Colonic mucosa (tissue), 4 donors: ENCODE measurements around the gene GFAP. TPM values are rescaled to one million over a fixed set of nuclear protein-coding genes. Genes with fewer than 3 reads are reported as not detected.

ENCODE experiments used
- DNase-seq: peaks from one replicate; pipeline ENCODE4 v3.0.0-alpha.2; 2020
- H3K27ac ChIP-seq: fragments of 200-600 bp; one replicate; pipeline ENCODE4 v1.8.0; 2021
- H3K27me3 ChIP-seq: fragments of 200-600 bp; one replicate; pipeline ENCODE4 v1.8.0; 2021
- H3K36me3 ChIP-seq: fragments of 200-600 bp; one replicate; pipeline ENCODE4 v1.8.0; 2021
- H3K4me1 ChIP-seq: fragments of 200-600 bp; one replicate; pipeline ENCODE4 v1.8.0; 2021; ENCODE audit warnings: mild to moderate bottlenecking
- H3K4me3 ChIP-seq: fragments of 200-600 bp; one replicate; pipeline ENCODE4 v1.8.0; 2021
- H3K9ac ChIP-seq, 2 donors: one replicate each; pipeline ENCODE4 v1.7.0; 2013; ENCODE audit warnings: control low read depth in 2 of 2, low read depth in 2 of 2, low read length in 2 of 2
- H3K9me3 ChIP-seq: fragments of 200-600 bp; one replicate; pipeline ENCODE4 v1.8.0; 2021
- intact Hi-C: fragments of 100-400 bp; cut with DNase I; formaldehyde crosslinking; loops from one replicate; pipeline ENCODE4 v1.14.1; 2022
- total RNA-seq, 2 donors: library from RNA; stranded (reverse); fragmentation: NEBNext Ultra II Directional in 1 of 2; extraction: Animal tissue kit (Norgen Biotek cat#: 25700) in 1 of 2; gene quantifications; one replicate each; pipeline ENCODE4 v1.2.1, GENCODE V29; 2021
- TF ChIP-seq, protein P1 (sequence below): fragments of 200-600 bp; IDR thresholded peaks from one replicate; pipeline ENCODE4 v1.8.0; 2022; ENCODE audit warnings: antibody characterized with exemption, mild to moderate bottlenecking
- donor health status: healthy.
- donor health status: DM: no; HTN: no; CAD: no.
- donor health status: DM: no; HTN: no; CAD: no.

The GFAP gene
- total RNA-seq, 2 donors from 2014 or later, result 0.20 TPM; not detected in 1

DNA sequence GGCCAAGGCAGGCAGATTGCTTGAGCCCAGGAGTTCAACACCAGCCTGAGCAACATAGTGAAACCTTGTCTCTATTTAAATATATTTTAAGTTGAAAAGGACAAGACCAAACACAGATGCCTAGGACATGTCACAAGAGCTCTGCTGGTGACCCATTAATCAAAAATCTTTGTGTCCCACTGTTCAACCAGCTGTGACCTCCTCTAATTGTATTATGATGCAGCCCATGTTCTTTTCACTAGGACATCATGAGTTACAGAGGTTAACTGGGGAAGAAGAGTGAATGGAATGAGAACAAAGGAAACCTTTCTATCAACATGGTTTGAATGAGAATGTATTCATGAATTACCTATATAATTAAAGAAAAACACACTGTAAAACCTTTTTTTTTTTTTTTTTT, 23.1 kb downstream of the GFAP start:
- intact Hi-C loops, result no loop called here
- no peak for DNase-seq
- H3K9me3 ChIP-seq, result no peaks in the 10 kb centered on the region
- TF ChIP-seq, protein P1, sequence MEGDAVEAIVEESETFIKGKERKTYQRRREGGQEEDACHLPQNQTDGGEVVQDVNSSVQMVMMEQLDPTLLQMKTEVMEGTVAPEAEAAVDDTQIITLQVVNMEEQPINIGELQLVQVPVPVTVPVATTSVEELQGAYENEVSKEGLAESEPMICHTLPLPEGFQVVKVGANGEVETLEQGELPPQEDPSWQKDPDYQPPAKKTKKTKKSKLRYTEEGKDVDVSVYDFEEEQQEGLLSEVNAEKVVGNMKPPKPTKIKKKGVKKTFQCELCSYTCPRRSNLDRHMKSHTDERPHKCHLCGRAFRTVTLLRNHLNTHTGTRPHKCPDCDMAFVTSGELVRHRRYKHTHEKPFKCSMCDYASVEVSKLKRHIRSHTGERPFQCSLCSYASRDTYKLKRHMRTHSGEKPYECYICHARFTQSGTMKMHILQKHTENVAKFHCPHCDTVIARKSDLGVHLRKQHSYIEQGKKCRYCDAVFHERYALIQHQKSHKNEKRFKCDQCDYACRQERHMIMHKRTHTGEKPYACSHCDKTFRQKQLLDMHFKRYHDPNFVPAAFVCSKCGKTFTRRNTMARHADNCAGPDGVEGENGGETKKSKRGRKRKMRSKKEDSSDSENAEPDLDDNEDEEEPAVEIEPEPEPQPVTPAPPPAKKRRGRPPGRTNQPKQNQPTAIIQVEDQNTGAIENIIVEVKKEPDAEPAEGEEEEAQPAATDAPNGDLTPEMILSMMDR, result no peak
- H3K27me3 ChIP-seq, result no peaks in the 10 kb centered on the region
- H3K4me1 ChIP-seq, result no peaks in the 10 kb centered on the region
- no peak overlapping the region for H3K4me3 ChIP-seq
- H3K9ac ChIP-seq, result no peak overlapping the region
- no peaks in the 10 kb centered on the region for H3K36me3 ChIP-seq
- H3K27ac ChIP-seq, result no peak overlapping the region

DNA sequence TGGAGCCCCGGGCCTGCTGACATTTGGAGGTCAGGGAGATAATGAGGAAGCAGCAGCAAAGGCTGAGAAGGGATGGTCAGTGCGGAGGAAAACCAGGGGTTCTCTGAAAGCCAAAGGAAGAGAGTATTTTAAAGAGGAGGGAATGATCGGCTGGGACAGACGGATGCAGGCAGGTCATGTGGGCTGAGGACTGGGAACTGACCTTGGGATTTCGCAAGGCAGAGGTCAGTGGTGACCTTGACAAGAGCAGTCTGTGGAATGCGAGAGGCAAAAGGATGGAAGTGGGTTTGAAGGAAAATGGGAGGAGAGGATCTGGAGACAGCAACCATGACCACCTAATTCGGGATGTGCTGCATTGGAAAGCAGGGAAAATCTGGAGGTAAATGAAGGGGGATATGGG, 26.3 kb downstream of the GFAP start:
- no peak overlapping the region for H3K4me3 ChIP-seq
- DNase-seq, result no peak
- intact Hi-C loops, result no loop called here
- TF ChIP-seq, protein P1, result no peak
- no peaks in the 10 kb centered on the region for H3K9me3 ChIP-seq
- H3K27ac ChIP-seq, result no peak overlapping the region
- peaks cover 12% of the 10 kb centered on the region for H3K36me3 ChIP-seq
- H3K27me3 ChIP-seq, result no peaks in the 10 kb centered on the region
- no peaks in the 10 kb centered on the region for H3K4me1 ChIP-seq
- H3K9ac ChIP-seq, result no peak overlapping the region

DNA sequence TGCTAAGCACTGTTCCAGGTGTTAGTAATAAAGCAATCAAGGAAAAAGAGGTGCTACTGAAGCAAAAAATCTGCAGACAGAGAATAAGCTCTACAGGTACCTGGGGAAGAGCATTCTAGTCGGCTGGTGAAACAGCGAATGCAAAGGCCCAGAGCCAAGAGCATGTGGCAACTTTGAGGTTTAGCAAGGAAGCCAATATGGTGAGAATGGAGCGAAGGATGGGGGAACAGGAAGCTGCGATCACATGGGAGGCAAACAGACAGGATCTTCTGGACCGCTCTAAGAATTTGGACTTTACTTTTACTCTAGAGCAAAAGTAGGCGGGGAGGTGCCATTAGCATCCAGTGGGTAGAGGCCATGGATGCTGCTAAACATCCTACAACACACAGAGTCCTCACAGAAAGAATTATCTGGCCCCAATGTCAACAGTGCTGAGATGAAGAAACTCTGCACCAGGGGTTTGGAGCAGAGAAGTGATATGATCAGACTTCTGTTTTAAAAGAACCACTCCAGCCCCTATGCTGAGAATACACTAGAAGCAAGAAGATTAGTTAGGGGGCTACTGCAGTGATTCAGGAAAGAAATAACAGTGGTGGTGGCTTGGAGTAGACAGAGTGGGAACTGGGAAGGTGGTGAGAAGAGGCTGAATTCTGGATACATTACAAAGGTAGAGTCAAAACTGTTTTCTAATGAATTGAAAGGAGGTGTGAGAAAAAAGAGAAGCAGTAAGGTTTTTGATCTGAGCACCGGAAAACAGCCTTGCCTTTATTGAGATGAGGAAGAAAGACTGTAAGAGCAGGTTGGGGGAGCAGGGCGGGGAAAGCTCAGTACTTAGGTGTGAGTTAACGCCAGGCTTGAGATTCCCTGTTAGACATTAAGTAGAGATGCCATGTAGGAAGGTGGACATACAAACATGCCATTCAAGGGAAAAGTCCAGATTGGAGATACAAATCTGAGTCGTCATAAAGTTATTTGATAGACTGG, 27.0 kb downstream of the GFAP start:
- DNase-seq, result no peak
- peaks cover 14% of the 10 kb centered on the region for H3K36me3 ChIP-seq
- H3K27me3 ChIP-seq, result no peaks in the 10 kb centered on the region
- intact Hi-C loops, result no loop called here
- TF ChIP-seq, protein P1, result no peak
- no peaks in the 10 kb centered on the region for H3K4me1 ChIP-seq
- no peak overlapping the region for H3K9ac ChIP-seq
- H3K4me3 ChIP-seq, result no peak overlapping the region
- no peak overlapping the region for H3K27ac ChIP-seq
- H3K9me3 ChIP-seq, result no peaks in the 10 kb centered on the region

DNA sequence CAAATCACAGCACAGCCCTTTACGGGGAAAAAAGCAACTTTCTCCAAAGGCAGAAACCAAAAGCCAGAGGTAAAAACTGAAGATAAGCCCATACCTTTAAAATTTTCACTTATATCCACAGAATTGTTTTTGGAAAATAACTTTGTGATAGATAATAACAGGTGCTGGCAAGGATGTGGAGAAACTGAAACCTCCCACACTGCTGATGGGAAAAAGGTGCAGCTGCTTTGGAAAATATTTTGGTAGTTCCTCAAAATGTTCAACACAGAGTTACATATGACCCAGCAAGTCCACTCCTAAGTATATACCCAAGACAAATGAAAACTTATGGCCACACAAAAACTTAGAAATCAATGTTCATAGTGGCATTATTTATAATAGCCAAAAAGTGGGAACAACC, 28.3 kb downstream of the GFAP start:
- no peak for DNase-seq
- TF ChIP-seq, protein P1, result no peak
- Histone ChIP-seq H3K27me3 (no peaks in the 10 kb centered on the region), H3K9ac (no peak overlapping the region), H3K27ac (no peak overlapping the region), H3K4me1 (no peaks in the 10 kb centered on the region), H3K36me3 (peaks cover 24% of the 10 kb centered on the region), H3K4me3 (no peak overlapping the region), H3K9me3 (no peaks in the 10 kb centered on the region)
- intact Hi-C loops, result no loop called here

DNA sequence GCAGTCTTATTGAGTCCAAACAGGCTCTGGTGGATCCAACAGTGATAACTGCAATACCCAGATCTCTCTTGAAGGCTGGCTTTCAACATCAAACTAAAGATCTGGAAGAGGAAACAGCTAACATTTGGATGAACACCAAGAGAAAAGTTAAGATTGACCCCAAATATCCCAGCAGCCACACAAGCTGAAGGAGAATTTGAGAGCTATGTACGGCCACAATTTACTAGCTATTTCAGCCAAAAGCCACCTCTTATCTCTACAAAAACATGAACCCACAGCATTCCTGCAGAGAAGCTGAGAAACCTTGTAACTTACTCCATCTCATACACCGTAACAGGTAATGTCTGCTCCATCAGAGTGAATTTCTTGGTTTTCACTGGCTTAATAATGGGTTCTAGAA, 30.4 kb downstream of the GFAP start:
- Histone ChIP-seq H3K27ac (no peak overlapping the region), H3K9ac (no peak overlapping the region), H3K36me3 (peaks cover 26% of the 10 kb centered on the region), H3K4me3 (no peak overlapping the region), H3K4me1 (no peaks in the 10 kb centered on the region), H3K27me3 (no peaks in the 10 kb centered on the region), H3K9me3 (no peaks in the 10 kb centered on the region)
- DNase-seq, result no peak
- intact Hi-C loops, result loop anchor here (5.0 kb wide), 1 partner anchor 113 kb away; no protein-coding TSS in a partner anchor
- TF ChIP-seq, protein P1, result no peak
